ENCODE results near the gene GPATCH3. TPM values are rescaled to one million over a fixed set of nuclear protein-coding genes. Genes with fewer than 3 reads are reported as not detected.
"Not testable (repeated sequence)": the region's sequence is repeated elsewhere in the genome, so short reads cannot be mapped to it uniquely, and the experiment has no call there.

GPATCH3 gene
- polyA plus RNA-seq, 1 donor: 13.9 TPM

DNA sequence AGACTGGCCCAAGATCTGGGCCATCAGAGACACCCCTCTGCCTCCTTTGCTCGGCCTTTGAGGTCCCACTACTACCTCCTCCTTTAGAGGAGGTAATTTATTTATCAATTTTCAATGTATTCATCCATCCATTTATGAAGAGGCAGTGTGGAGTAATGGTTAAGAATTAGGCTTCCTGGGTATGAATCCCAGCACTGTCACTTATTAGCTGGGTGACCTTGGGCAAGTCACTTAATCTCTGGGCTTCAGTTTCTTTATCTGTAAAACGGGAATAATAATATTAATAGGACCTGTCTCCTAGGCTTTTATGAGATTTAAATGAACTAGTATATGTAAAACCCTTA, 11.9 kb upstream of the GPATCH3 start:
- DNase-seq: no peak

- no peak for DNase-seq
These were observed 11.3 kb upstream of the GPATCH3 start for GRCh38 chr1:26911399-26912146.

GRCh38 chr1:26910343-26911160, 10.3 kb upstream of the GPATCH3 start:
- DNase-seq: no peak

DNA sequence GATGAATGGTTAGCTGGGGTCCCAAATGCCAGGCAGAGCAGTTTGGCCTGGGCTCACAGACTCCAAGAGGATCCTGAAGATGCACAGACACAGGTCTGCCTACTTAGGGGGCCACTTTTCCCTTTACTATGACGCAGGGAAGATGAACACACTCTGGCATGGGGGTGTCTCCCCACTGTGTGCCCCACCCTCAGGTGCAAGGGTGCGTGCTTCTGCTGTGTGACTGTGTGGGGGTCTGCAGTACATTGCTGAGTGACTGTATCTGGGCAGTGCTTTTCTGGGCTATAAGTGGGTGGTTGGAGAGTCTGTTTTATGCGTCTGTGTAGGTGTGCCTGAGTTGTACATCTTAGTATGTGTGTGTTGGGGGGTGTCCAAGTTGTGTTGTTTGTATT, 9.7 kb upstream of the GPATCH3 start:
- no peak for DNase-seq

DNA sequence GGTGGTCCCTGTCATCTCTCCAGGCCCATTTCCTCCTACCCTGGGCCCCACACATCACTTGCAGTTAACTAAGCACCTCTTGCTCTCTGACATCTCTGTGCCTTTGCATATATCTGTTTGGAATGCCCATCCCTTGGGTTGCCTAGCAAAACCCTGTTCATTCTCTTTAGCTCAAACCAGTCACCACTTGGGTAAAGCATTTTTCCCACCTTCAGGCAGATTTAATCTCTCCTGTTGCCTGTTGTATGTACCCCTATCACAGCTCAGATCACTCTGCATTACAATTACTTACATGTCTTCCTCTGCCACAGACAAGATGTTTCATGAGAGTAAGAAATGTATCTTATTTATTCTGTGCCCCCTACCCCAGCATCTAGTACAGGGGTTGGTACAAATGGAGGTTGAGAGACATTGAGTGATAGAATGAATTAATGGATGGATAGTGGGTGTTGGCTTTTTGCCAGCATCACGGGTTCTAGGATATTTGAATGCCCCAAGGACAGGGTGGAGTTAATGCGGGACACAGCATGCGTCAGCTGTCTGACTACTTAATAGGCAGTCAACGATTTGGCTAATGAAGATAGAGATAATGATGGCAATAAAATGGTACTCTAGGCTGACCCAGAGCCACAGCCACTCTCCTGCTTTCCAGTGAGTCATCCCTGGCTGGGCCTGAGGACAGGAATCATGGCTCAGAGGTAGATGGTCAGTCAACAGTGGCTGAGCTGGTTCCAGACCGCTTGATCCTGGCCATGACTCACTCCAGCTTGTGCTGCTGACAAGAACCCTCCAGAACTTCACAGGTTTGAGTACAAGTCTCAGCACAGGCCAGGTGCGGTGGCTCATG, 7.0 kb upstream of the GPATCH3 start:
- DNase-seq: no peak

GRCh38 chr1:26900815-26901511, 696 bp upstream of the GPATCH3 start:
- no peak for DNase-seq

GRCh38 chr1:26897351-26897750, 2.9 kb downstream of the GPATCH3 start:
- no peak for DNase-seq

- DNase-seq: no peak
These were observed 6.0 kb downstream of the GPATCH3 start for GRCh38 chr1:26894263-26894662.

DNA sequence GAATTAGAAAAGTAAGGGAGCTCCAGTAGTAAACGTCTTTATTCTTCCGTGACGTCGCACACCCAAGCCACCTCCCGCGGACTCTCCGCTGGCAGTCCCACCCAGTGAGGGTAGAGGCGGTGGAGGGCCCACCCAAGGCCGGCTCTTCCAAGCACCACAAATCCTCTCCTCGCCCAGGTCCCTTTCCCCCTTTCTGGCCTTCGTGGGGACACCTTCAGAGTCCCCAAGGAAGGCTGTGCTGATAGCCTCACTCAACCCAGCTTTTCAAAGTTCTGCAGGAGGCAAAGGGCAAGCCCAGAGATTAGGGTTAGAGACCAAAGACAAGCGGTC, 9.8 kb downstream of the GPATCH3 start:
- peak; percentile 12 for DNase-seq

GRCh38 chr1:26889551-26890466, 10.5 kb downstream of the GPATCH3 start, which contains the start of gene GPN2:
Gene GPN2 (minus strand): TSS chr1:26890283. CDS start chr1:26890096, 187 bp downstream.
- DNase-seq: peak; percentile 87

- no peak for DNase-seq
These were observed 12.0 kb downstream of the GPATCH3 start for GRCh38 chr1:26888231-26888630.

GRCh38 chr1:26887125-26887524, 13.1 kb downstream of the GPATCH3 start:
- DNase-seq: no peak

GRCh38 chr1:26882696-26883463, 17.4 kb downstream of the GPATCH3 start:
- no peak for DNase-seq

- not testable (repeated sequence) for DNase-seq
These were observed 18.7 kb downstream of the GPATCH3 start for GRCh38 chr1:26881611-26882010.

DNA sequence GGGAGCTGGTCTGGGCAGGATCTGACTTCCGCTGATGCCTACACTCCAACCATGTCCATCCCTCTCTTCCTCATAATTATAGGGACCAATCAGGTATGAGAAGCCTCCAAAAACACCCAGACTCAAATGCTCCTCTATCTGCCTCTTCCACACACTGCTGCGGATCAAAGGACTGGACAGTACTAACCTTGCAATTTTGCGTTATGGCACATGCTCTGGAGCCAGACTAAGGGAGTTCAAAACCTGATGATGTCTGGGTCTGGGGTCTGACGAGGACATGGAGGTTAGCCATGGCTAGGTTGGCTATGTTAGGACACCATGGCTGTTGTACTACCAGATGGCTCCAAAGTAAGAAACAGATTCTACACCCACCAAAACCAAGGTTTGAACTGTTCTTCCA, 20.5 kb downstream of the GPATCH3 start:
- no peak for DNase-seq

GRCh38 chr1:26877326-26877725, 22.9 kb downstream of the GPATCH3 start:
- DNase-seq: no peak

DNA sequence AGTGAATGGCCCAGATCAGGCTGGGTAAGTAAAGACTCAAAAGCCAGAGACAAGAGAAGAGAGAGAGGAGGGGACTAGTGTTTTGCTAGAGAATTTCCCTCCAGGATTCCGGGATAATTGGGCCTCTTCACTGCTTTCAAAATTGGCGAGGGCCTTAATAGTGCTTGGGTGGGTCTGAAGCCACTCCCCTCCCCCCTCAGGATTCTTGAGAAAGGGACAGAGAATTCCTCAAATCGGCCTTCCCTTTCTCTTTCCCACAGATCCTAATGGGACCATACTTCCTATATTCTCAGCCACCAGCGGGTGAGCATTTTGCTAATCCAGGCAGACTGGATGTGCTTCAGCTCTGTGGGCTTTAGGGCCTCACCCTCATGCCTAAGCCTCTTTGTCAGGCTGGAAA, 25.4 kb downstream of the GPATCH3 start:
- DNase-seq: no peak

DNA sequence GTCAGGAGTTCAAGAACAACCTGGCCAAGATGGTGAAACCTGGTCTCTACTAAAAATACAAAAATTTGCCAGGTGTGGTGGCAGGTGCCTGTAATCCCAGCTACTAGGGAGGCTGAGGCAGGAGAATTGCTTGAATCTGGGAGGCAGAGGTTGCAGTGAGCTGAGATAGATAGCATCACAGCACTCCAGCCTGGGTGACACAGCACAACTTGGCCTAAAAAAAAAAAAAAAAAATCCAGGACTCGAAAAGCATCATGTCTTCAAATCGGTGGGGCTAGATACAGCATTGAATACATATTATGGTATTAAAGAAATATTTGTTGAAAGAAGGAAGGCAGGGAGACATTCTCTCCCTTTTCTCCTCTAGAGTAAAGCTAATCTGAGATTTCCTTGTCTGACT, 27.2 kb downstream of the GPATCH3 start:
- not testable (repeated sequence) for DNase-seq

DNA sequence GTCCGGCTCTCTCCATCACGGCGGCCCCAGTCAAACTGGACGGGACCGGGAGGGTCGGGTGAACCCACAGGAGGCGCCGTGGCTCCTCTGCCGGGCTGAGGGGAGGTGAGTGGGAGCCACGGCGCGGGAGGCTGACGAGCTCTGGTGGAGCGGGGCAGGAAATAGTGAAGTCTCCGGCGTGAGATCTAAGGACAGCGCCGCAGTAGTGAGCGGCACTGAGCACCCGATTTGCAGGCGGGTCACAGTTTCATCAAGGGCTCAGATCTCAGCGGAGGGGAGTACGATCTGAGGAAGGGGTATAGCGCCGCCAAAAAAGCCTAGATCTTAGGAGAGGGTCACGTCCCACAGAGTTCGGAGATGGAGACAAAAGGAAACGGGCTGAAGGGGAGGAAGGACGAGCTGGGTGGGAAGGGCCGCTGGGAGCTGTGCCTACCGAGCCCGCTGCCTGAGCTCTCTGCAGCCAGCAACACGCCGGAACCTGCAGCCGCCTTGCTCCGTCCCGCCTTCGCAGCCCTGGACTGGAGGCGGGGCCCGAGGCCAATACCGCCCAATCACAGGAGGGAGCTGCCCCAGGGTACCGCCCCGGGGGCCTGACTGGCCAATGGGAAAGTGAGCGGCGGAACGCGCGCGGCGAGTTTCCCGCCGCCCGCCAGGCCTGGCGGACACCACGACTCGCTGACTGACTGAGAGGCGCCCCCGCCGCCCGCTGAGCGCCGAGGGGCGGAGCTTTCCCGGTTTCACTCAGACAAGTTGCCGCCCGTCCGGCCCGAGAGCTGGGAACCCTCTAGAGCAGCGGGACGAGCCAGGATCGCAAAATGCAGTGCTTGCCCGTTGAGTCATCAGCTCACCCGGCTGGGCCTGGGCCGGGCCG, 35.4 kb downstream of the GPATCH3 start:
- peak; percentile 98 for DNase-seq

GRCh38 chr1:26863685-26864077, 36.6 kb downstream of the GPATCH3 start:
- no peak for DNase-seq

Data from hindlimb muscle (tissue), 1 donor.